ENCODE measurements around the gene AMPD2.

AMPD2 gene

DNA sequence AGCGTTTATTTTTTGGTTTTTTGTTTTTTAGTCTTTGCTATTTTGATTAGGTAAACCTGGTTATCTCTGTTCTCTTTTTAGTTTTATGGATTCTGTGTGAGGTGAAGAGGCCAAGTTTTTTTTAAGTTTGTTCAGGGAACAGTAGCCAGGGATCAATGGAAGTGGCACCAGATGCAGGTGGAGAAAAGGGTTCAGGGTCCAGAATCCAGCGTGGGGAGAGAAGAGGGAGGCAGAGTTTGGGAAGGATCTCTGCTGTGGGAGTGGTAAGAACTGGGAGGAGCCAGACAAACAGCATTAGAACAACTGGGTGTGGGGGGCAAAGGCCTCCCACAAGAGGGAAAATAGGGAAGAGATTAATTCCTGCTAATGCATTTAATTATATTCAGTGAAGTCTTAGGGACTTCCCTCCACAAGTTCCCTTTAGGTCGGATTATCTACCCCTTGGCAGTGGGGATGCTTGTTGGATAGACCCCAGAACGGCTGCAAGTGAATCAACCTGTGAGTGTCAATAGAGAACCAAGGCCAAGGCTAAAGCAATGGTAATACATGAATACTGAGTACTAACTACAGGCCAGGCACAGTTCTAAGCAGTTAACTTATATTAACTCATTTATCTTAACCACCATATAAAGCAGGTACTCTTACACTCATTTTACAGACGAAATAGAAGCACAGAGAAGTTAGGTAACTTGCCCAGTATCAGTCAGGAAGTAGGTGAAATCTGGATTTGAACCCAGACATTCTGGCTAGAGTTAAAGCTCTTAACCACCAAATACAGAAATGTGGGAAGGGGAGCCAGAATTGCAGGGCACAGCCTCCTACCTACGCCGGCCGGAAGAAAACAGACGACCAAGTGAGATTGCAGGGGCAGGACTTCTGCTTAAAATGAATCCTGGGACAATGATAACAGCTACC lies 719 bp upstream of the AMPD2 start:
- DNase-seq: no peak

DNA sequence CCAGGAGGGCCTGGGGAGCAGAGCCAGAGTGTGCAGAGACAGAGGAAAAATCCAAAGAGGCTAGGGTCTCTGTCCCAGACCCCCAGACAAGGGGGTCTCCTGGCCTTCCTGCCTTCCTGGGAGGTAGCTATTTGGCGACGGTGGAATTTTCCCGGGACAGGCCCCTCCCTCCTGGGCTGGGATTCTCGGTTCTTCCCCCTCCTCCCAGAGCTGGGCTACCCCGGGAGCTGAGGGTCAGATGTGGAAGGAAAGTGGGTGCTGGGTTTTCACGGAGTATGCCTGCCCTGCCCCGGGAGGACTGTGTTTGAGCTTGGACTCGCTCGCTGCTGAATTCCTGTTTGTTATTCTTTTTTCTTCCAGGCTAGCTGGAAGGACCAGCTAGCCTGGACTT lies 759 bp downstream of the AMPD2 start:
- no peak for DNase-seq

- peak; percentile 88 to 92 for DNase-seq
Measured at GRCh38 chr1:109620841-109621286, 1.2 kb downstream of the AMPD2 start.

DNA sequence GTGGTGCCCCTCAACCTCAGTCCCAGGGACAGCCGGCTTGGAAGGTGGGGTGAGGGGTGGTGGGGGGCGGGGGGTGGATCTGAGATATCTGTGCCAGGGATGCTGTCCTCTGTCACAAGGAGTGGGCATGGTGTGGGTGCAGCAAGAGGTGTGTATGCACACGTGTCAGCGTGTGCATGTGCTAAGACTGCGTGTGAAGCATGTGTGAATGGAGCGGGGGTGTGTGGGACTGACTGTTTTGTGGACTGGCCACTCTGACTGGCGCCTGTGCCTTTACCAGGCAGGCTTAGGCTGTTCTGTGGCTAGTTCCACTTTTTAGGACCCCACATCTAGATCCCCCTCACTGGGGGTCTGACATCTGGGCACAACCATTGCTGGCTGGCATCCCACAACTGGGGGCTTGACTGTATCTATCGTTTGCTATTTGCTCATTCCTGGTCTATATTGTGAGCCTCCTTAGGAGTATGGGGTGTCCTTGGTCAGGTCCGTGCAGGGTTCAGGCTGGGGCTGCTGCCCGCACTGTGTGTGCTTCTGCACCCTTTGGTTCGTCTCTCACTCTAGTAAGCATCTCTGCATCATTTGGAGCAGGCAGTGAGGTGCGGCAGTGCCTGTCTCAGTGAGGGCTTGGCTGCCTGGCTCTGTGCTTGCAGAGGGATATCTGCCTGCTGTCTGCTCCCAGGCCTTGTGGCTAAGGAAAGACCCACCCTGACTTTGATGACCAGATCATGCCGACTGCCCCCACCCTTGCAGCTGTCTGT lies 1.9 kb downstream of the AMPD2 start:
- no peak for DNase-seq

GRCh38 chr1:109622137-109622892 lies 2.7 kb downstream of the AMPD2 start:
- no peak for DNase-seq

GRCh38 chr1:109622895-109623294 lies 3.3 kb downstream of the AMPD2 start:
- no peak for DNase-seq

GRCh38 chr1:109623601-109624161 lies 4.0 kb downstream of the AMPD2 start:
- no peak for DNase-seq

DNA sequence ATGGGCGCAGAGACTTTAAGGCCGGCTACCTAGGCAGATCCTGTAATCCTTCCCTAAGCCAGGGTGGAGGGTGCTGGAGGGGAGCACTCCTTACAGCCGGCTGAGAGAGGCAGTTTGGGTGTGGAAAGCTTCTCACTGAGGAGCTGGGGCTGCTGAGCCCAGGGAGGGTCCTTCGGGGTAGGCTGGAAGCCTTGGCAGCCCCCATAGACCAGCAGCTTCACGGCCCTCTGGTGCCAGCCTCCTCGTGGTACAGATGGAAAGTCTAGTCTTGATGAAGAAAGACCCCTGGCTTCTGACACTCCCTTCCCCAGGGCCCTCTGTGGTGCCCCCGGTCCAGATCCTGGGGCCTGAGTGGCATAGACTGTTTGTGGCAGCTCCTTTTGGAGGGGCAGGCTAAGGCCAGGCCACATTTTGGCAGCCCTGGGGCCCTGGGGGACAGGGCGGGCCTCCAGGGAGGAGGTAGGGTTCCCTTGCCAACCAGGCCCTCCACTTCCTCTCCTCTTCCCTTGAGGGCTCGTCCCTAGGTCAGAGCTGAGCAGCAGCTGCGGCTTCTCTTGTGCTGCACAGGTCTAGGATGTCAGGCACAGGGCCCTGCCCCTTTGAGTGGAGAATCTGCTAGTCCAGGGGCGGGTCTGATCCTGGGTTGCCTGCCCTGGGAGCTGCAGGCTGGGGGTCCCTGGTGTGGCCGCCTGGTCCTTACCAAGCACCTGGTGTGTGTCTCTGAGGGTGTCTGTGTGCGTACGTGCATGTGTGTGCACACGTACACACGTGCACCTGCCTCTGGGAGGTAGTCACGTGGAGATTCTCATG lies 4.8 kb downstream of the AMPD2 start:
- DNase-seq: no peak

- no peak for DNase-seq
Measured at GRCh38 chr1:109625176-109625575, 5.5 kb downstream of the AMPD2 start.

DNA sequence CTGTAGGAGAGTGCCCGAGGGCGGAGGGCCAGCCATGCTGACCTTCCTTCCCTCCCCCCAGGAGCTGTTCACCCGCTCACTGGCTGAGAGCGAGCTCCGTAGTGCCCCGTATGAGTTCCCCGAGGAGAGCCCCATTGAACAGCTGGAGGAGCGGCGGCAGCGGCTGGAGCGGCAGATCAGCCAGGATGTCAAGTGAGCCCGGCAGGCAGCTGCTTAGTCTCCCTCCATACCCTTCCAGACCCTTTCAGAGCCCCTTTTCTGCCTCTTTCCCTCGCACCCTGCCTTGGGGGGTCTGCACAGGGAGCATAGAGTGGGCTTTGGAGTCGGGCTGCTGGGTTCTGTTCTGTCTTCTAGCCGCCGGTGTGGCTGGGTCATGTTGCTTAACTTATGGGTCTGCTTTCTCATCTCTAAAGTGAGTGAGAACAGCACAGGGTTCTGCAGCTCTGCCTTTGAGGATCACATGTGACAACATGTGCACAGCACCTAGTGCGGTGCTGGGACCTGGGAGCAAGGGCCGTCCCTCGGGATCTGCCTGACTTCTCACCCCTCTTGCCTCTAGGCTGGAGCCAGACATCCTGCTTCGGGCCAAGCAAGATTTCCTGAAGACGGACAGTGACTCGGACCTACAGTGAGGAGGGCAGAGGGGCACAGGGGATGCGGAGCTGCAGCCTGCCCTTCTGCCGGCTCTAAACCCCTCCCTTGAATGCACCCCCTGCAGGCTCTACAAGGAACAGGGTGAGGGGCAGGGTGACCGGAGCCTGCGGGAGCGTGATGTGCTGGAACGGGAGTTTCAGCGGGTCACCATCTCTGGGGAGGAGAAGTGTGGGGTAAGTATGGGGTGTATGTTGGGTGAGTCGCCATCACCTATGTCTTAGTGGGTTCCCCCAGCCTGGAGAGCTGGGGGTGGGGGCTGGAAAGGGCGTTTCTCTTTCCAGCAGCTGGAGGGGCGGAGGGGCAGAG lies 6.2 kb downstream of the AMPD2 start:
- no peak for DNase-seq

DNA sequence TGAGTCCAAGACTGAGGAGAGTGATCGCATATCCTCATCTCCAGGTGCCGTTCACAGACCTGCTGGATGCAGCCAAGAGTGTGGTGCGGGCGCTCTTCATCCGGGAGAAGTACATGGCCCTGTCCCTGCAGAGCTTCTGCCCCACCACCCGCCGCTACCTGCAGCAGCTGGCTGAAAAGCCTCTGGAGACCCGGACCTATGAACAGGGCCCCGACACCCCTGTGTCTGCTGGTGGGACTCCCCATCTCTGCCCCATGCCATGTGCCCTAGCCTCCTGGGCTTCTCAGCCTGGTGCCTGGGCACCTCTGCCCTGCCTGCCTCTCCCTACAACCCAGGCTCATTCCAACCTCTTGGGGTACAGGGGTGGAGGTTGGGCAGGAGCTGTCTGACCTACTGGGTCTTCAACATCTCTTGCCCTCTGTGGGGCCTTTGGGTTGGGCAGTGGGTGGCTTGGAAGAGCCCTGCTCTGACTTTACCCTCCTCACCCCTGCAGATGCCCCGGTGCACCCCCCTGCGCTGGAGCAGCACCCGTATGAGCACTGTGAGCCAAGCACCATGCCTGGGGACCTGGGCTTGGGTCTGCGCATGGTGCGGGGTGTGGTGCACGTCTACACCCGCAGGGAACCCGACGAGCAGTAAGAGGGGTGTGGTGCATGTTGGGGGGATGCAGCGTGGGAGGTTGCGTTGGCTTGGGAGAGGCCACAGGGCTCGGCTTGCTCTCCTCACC lies 7.2 kb downstream of the AMPD2 start:
- DNase-seq: no peak

DNA sequence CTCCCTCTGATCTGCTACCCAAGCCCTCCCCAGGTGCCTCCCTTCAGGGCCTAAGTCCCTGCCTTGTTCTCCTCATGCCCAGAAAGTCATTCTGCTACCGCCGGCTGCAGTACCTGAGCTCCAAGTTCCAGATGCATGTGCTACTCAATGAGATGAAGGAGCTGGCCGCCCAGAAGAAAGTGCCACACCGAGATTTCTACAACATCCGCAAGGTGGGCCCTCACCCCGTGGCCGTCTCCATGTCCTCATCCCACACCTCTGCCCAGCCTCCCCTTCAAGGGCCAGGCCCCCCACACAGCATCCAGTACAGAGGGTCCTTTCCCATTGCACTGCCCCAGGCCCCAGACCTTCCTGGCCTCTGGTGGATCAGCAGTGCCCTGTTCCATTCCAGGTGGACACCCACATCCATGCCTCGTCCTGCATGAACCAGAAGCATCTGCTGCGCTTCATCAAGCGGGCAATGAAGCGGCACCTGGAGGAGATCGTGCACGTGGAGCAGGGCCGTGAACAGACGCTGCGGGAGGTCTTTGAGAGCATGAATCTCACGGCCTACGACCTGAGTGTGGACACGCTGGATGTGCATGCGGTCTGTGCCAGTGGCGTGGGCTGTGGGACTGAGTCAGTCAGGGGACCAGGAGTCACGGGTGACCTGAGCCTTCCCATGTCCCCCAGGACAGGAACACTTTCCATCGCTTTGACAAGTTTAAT lies 8.2 kb downstream of the AMPD2 start:
- DNase-seq: no peak

GRCh38 chr1:109628540-109629321 lies 9.1 kb downstream of the AMPD2 start:
- DNase-seq: no peak

DNA sequence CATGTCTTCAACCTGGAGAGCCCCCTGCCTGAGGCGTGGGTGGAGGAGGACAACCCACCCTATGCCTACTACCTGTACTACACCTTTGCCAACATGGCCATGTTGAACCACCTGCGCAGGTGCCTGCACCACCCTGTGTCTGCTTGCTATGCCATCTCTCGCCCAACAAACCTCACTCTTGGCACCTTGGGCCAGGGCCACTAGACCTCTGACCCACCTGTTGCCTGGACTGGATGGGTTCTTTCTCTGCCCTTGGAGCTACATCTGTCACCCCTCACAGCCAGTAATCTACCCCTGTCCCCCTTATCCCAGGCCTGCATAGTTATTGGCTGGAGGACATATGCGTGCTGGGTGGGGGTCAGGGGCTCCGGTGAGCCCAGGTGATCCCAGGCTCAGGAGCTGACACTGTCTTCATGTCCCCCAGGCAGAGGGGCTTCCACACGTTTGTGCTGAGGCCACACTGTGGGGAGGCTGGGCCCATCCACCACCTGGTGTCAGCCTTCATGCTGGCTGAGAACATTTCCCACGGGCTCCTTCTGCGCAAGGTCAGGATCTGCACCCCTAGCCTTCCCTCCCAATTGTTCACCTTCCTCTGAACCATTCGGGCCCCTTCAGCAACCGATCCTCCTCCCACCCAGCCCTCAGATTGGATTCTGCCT lies 9.9 kb downstream of the AMPD2 start:
- no peak for DNase-seq

DNA sequence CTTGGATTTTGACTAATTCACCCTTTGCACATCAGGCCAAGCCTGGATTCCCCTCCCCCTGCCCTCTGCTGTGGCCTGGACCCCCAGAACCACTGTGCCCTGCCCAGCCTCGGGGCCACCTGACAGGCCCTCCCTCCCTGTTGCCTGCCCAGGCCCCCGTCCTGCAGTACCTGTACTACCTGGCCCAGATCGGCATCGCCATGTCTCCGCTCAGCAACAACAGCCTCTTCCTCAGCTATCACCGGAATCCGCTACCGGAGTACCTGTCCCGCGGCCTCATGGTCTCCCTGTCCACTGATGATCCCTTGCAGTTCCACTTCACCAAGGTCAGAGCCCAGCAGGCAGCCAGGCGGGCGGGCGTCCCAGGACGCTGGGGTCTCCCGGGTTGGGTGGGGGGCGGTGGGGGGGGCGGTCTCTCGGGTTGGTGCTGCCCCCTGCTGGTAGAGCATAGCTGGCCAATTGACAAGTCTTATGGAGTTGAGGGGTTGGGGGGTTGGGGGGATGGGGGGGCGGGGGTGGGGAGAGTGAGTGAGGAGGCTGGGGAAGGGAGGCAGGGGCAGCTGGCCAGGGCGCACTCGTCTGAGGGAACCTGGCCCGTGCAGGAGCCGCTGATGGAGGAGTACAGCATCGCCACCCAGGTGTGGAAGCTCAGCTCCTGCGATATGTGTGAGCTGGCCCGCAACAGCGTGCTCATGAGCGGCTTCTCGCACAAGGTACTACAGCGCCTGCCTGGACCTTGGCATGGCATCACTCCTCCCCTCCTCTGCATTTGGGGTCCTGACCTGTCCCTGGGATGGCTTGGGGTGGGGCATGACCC lies 10.7 kb downstream of the AMPD2 start:
- no peak for DNase-seq

DNA sequence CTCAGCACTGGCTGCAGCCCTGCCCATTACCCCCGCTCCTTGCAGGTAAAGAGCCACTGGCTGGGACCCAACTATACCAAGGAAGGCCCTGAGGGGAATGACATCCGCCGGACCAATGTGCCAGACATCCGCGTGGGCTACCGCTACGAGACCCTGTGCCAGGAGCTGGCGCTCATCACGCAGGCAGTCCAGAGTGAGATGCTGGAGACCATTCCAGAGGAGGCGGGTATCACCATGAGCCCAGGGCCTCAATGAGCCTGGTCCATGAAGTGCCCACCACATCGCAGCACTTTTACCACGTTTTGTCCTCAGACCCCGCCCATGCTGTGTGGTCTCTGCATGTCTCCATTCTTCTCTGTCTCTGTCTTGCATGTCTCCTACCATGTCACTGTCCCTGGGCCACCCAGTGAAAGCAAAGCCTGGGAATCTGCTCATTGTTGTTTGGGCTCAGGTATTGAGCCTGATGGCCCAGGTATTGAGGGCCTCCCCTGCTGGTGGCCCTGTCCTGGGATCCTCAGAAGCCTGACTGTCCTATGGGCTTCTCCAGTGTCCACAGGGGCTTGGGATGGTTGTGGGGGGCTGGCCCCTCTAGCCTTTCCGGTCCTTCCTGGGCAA lies 11.4 kb downstream of the AMPD2 start:
- no peak for DNase-seq

Data from SHP77 (cell line).